ENCODE measurements around the gene CAPN5.

The CAPN5 gene

DNA sequence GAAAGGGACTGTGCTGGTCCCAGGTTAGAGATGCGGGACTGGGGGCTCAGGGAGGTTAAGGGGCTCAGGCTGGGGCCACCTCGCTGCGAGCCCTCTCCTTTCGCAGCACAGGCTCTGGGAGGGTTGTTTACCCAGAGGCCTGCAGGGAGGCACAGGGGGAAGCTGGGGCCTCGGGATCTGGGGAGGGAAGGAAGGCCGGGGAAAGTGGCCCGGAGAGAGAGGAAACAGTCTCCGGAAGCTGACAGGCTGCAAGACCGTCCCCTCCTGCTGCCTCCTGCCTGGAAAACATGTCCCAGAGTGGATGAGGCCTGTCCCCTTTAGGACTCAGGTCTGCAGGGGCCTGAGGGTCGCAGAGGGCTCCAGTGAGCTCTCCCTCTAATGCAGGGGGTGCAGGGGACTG lies 106.7 kb downstream of the CAPN5 start:
- in situ Hi-C loops (cut with MboI; ENCODE audit: low pct_unique_long_range_greater_than_20kb, low sequenced_read_pairs): no loop called here

DNA sequence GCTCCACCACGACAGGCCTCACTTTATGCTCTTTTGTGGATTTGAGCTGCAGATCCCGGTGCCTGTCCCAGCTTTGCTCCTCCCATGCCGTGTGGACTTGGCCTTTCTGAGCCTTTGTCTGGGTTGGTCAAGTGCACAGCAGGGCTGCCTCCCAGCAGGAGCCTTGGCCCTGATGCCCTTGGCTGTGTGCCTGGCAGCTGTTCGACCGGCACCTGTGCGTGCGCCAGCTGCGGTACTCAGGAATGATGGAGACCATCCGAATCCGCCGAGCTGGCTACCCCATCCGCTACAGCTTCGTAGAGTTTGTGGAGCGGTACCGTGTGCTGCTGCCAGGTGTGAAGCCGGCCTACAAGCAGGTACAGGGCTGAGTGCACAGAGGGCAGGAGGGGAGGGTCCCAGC lies 107.8 kb downstream of the CAPN5 start:
- in situ Hi-C loops (cut with MboI; ENCODE audit: low pct_unique_long_range_greater_than_20kb, low sequenced_read_pairs): no loop called here
- DNase-seq: no peak

More for the DNA sequence above, 106.7 kb downstream of the CAPN5 start:
- DNase-seq: no peak

DNA sequence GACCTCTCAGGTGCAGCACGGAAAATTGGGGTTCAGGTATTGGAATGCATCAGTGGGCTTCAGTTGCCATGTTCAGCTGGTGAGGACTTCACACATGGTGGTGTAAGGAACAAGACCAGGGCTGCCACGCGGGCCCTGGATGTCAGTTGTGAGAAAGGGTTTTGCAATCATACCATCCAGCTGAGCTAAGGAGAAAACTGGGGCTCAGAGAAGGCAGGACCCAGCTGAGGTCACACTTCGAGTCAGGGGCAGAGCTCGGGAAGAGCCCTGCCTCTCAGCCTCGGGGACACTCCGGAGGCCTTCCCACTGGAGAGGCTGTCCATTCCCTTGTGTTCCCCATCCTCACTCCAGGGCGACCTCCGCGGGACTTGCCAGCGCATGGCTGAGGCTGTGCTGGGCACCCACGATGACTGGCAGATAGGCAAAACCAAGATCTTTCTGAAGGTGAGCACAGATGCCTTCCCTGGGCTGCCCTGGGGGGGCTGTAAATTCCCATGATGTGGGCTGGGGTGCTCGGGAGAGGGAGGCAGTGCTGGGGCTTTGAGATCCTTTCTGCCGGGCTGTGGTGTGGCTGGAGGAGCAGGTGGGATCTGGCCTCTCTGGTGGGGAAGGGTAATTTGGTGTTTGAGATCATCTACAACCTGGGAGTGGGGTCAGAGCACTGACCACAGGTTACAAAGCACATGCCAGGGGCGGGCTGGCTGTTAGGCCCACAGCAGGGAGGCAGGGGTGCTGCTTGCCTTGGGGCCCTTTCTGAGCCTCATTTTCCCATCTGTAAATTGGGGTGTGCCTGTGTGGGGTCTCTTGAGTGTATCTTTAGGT lies 108.5 kb downstream of the CAPN5 start:
- in situ Hi-C loops (cut with MboI; ENCODE audit: low pct_unique_long_range_greater_than_20kb, low sequenced_read_pairs): no loop called here
- no peak for DNase-seq

All from KBM-7 (cell line).